Stromal cell of bone marrow (primary cell): ENCODE measurements around the gene ADAMTS3.
"Not testable (repeated sequence)": the region's sequence is repeated elsewhere in the genome, so short reads cannot be mapped to it uniquely, and the experiment has no call there.

Experiments
- DNase-seq: peaks from one replicate; pipeline ENCODE4 v3.0.0-alpha.2; 2012; ENCODE audit warnings: low read depth

Gene ADAMTS3

GRCh38 chr4:72552447-72552846, 16.6 kb downstream of the ADAMTS3 start:
- DNase-seq: no peak

- DNase-seq: peak; percentile 72
Measured at GRCh38 chr4:72546456-72546855, 22.6 kb downstream of the ADAMTS3 start.

GRCh38 chr4:72540694-72541093, 28.3 kb downstream of the ADAMTS3 start:
- not testable (repeated sequence) for DNase-seq

- DNase-seq: no peak
Measured at GRCh38 chr4:72538006-72538405, 31.0 kb downstream of the ADAMTS3 start.

GRCh38 chr4:72536443-72536842, 32.6 kb downstream of the ADAMTS3 start:
- DNase-seq: no peak

- DNase-seq: no peak
Measured at GRCh38 chr4:72531768-72532290, 37.2 kb downstream of the ADAMTS3 start.

GRCh38 chr4:72531322-72531721, 37.7 kb downstream of the ADAMTS3 start:
- DNase-seq: no peak

- DNase-seq: no peak
Measured at GRCh38 chr4:72529148-72529822, 39.7 kb downstream of the ADAMTS3 start.

GRCh38 chr4:72527038-72527646, 41.9 kb downstream of the ADAMTS3 start:
- no peak for DNase-seq

GRCh38 chr4:72525938-72526337, 43.1 kb downstream of the ADAMTS3 start:
- DNase-seq: peak; percentile 48

- DNase-seq: no peak
Measured at GRCh38 chr4:72522440-72522839, 46.6 kb downstream of the ADAMTS3 start.

GRCh38 chr4:72513227-72513626, 55.8 kb downstream of the ADAMTS3 start:
- no peak for DNase-seq

GRCh38 chr4:72507860-72508419, 61.1 kb downstream of the ADAMTS3 start:
- no peak for DNase-seq

GRCh38 chr4:72507167-72507566, 61.9 kb downstream of the ADAMTS3 start:
- no peak for DNase-seq

GRCh38 chr4:72505314-72505744, 63.7 kb downstream of the ADAMTS3 start:
- DNase-seq: peak; percentile 25

- no peak for DNase-seq
Measured at GRCh38 chr4:72500214-72500613, 68.8 kb downstream of the ADAMTS3 start.

- no peak for DNase-seq
Measured at GRCh38 chr4:72496119-72496518, 72.9 kb downstream of the ADAMTS3 start.

GRCh38 chr4:72494156-72494555, 74.9 kb downstream of the ADAMTS3 start:
- no peak for DNase-seq

GRCh38 chr4:72489267-72489666, 79.8 kb downstream of the ADAMTS3 start:
- peak; percentile 20 for DNase-seq

- no peak for DNase-seq
Measured at GRCh38 chr4:72486991-72487390, 82.0 kb downstream of the ADAMTS3 start.

GRCh38 chr4:72484981-72485380, 84.0 kb downstream of the ADAMTS3 start:
- DNase-seq: no peak

- DNase-seq: no peak
Measured at GRCh38 chr4:72473434-72473900, 95.6 kb downstream of the ADAMTS3 start.

GRCh38 chr4:72471816-72472215, 97.2 kb downstream of the ADAMTS3 start:
- DNase-seq: no peak
